Neural progenitor cell (in vitro differentiated cells): ENCODE data around the gene SESTD1.
"Not testable (repeated sequence)": the region's sequence is repeated elsewhere in the genome, so short reads cannot be mapped to it uniquely, and the experiment has no call there.

Source experiments
- EZH2 ChIP-seq: fragments of 200-600 bp; sonication (generic); IDR thresholded peaks from 2 replicates; pipeline ENCODE4 v1.6.1; 2017; ENCODE audit warnings: antibody characterized with exemption, mild to moderate bottlenecking, moderate library complexity
- EZH2phosphoT487 ChIP-seq: fragments of 200-600 bp; sonication (generic); IDR thresholded peaks from 2 replicates; pipeline ENCODE4 v1.6.1; 2017; ENCODE audit warnings: antibody characterized with exemption

DNA sequence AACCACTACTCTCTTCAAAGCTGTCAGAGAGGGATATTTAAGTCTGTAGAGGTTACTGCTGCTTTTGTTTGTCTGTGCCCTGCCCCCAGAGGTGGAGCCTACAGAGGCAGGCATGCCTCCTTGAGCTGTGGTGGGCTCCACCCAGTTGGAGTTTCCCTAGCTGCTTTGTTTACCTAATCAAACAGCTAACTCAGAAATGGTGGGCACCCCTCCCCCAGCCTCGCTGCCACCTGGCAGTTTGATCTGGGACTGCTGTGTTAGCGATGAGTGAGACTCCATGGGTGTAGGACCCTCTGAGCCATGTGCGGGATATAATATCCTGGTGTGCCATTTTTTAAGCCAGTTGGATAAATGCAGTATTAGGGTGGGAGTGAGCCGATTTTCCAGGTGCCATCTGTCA, 171.7 kb downstream of the SESTD1 start:
- not testable (repeated sequence) for TF ChIP-seq EZH2, EZH2phosphoT487
